Activated CD8-positive, alpha-beta memory T cell treated with anti-CD3 and anti-CD28 coated beads, Interleukin-2, amount 50 U/mL, for 24 hours (primary cell): Measurements from ENCODE around the gene RDH14.

Experiments
- DNase-seq: peaks from one replicate; pipeline ENCODE4 v3.0.0-alpha.2; 2020; ENCODE audit errors: extremely low read depth

The RDH14 gene

DNA sequence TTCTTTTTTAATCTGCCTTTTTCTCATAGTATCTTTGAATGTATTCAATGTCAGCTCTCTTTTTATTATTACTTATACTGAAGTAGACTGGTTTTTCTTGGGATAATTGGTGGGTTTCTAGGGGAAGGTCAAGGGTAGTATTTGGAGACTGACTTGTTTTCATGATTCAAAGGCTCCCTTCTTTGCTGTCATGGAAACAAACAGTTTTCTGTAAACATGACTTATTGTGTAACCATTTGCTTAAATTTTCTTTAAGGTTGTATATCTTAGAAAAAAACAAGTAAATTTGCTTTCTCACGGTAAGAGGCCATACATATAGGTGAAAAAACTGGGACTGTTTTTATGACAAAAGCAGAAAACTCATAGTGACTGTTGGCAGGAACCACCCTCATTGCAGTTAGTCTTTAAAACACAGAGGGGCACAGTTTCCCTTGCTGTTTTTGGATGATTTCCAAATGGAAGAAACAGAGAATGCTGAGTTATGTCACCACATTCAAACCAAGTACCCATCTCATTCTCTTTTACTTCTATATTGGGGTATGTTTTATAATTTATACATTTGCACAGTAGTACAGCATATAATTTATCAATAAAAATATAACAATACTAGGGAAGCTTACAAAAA, 5.8 kb upstream of the RDH14 start:
- DNase-seq = no peak

DNA sequence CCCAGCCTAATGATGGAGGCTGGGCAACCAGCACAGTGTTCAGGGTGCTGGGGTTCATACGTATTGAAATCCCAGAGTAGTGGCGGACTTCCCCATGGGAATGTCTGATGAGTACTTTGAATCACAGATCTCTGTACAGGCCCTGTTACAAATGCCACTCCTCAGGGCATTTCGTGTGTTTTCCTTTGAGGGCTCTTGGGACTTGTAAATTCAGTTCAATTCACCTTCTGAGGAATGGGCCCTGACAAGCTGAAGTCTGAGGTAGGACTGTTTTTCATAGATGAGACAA, 288 bp upstream of the RDH14 start:
- no peak for DNase-seq

DNA sequence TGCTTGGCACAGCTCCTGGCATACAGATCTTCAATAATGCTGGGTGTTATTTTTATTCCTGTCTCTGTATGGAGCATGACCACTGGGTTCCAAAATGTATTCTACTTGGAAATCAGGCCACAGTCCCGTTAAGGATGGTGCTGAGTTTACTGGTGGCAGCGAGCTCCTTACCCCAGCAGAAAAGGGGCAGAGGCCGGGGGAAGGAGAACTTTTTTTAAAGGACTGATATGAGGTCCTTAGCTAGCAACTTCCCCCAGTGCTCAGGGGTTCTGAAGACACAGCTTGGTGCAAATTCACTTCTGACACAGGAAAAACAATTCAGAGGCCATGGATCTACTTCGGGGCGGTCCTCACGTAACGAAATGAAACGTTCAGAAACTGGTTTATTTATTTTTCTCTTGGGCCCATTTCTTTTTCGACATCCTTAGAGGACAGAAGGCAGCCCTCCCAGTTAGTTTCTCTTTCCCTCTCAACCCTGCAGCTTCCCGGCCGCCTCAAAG, 872 bp downstream of the RDH14 start:
- DNase-seq = no peak

DNA sequence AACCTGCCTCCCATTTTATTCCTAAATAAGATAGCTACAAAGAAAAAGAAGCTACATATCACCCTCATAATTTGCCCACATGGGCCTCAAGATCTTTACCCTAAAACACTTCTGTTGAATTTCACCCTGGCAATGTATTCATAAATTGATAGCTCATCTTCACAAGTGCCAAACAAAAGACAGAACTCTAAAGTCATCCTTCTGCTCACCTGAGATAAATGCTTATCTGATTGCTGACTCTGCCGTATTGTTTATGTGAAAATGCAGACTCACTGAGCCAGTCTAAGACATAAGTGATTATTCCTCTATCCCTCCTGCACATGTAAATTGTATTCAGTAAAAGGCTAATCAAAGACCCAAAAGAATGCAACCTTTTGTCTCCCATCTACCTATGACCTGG, 2.0 kb downstream of the RDH14 start:
- DNase-seq = no peak

DNA sequence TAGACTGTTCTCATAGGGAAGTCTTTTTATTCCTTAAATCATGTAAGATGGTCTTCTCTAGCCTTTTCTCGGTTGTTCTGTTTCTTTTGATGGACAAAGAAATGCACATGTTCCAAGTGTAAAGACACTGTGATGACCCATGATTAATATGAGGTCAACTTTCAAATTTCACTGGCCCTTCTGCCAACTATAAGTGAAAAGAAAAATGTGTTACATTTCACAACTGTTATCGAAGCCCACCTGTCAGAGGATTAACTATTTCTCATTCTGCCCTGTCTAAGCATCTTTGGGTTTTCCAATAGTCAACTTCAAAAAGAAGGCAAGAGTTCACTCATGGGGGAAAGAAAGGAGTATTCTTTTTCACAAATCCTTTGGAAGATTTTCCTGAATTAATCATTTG, 3.3 kb downstream of the RDH14 start:
- DNase-seq = no peak

DNA sequence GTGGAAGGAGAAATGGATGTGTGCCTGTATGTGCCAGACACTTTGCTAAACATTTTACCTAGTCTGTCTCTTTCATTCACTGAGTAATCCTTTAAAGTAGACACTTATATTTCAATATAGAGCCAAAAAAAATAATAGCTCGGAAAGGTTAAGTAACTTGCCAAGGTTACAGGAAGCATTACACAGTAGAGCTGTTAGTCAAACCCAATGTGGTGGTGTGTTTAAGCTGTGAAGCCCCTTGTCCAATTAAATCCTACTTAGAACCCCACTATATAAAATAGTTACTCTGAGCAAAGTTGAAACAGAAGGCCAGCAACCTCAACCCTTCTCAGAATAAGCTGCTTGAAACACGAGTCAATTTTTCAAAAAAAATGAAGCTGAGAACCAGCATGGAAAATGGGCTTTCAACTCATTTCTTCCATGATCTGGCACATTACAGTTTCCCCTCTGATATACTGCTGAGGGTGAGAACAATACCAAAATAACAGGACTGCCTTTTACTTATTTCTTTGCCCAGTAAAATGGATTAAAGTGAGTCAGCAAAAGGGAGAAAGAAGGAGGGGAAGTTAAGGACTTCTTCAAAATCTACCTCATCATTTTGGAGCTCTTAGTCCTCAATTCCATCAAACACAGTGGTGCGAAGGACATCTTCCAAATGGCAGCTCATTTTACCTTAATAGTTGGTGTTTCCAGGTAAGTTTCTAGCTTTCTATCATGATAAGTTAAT, 7.9 kb downstream of the RDH14 start:
- DNase-seq = no peak

DNA sequence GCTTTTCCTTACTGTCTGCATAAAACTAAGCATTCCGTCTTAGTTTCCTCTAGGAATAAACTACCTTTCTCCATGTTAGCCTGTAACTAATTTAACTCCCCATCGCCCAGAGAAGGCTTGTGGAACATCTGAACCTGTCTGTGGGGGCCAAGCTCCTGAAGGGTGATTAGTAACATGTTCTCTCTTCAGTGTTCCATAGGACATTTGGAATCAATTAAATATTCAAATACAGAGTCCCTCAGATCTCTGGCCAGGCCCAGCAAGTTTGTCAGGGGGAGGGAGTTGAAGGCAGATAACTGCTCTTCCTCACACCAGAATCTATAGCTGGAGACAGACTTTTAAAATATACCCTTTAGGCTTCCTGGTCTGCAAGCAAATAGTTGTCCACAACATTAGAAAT, 8.8 kb downstream of the RDH14 start:
- no peak for DNase-seq

DNA sequence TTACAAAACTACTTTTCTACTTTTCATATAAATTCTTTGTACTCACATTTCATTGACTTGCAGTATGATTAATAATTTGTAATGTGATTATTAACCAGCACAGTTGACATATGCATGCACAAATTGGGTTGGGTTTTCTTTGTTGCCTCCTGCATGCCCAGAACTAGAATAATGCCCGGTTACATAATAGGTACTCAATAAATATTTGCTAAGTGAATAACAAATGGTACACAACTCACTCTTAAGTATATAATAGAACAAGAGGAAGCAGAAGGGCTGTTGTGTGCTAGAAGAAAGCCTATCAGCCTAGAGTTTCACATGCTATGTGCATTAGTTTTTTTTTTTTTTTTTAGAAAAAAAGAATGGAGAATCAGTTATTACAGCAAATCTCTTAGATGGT, 9.3 kb downstream of the RDH14 start:
- no peak for DNase-seq

DNA sequence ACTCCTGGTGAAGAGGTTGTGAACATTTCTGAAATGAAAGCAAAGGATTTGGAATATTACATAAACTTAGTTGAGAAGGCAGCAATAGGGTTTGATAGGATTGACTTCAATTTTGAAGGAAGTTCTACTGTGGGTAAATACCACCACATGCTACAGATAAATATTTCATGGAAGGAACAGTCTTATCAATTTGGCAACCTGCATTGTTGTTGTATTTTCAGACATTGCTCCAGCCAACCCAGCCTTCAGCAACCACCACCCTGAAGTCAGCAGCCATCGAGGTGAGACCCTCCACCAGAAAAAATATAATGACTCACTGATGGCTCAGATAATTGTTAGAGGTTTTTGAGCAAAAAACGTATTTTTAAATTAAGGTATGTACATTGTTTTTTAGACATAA, 10.0 kb downstream of the RDH14 start:
- no peak for DNase-seq

DNA sequence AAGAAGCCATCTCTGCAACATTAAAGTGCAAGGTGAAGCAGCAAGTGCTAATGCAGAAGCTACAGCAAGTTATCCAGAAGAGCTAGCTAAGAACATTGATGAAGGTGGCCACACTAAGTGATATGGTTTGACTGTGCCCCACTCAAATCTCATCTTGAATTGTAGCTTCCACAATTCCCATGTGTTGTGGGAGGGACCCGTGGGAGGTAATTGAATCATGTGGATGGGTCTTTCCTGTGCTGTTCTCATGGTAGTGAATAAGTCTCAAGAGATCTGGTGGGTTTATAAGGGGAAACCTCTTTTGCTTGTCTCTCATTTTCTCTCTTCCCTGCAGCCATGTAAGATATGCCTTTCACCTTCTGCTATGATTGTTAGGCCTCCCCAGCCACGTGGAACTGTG, 11.4 kb downstream of the RDH14 start:
- no peak for DNase-seq

DNA sequence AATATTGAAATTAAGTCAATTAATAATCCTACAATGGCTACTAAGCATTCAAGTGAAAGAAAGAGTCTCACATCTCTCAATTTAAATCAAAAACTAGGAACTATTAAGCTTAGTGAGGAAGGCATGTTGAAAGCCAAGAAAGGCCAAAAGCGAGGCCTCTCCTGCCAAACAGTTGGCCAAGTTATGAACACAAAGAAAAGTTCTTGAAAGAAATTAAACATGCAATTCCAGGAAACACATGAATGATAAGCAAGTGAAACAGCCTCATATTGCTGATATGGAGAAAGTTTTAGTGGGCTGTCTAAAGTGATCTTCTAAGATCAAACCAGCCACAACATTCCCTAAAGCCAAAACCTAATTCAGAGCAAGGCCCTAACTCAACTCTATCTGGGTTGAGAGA, 11.8 kb downstream of the RDH14 start:
- DNase-seq = no peak

DNA sequence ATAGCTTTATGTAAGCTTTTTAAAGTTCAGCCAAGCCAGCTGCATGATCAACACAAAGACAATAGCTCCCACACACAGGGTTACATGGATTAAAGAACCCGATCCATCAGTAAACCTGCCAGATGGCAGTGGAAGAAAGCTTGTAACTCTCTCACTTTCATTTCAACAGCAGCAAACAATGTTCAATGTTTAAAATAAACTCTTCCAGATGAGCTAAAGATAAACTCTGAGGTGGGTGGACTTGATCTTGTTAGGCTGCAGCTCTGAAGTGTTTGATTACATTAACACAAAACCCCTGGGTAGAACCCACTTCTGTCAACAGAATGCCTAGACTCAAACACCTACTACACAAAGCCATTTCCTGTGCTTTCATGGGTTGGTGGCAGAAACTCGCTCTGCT, 13.9 kb downstream of the RDH14 start:
- DNase-seq = no peak

DNA sequence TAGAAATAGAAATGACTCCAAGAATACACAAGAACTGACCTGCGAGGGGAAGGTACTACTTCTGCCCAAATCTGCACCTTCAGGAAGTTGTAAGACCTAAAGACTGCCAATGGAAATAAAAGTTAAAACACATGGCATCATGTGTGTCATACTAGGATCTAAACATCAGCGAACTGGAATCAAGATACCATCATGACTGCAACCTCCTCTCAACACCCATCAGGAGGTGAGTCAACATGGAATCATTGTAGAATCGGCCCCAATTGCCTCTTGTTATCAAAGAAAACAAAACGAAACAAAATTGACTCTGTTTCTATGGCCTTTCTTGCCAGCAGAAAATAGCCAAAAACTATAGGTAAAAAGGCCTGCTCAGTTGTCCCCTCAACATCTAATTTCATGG, 15.1 kb downstream of the RDH14 start:
- no peak for DNase-seq

DNA sequence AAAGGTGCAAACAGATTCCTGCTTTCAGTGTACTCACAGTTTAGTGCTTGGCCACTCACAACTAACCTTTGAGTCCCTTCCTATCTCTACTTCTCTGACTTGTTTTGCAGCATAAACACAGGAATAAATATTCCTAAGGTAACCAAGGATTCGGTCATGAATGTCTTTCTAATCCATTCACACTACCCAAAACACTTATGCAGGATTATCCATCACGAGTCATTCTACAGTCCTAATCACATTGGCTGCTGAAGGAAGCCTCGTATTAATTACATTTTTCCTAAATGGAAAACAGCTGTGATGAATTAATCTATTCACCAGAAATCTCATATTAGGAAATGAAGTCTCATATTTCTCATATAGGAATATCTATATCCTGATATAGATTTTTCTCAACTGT, 16.3 kb downstream of the RDH14 start:
- DNase-seq = no peak

DNA sequence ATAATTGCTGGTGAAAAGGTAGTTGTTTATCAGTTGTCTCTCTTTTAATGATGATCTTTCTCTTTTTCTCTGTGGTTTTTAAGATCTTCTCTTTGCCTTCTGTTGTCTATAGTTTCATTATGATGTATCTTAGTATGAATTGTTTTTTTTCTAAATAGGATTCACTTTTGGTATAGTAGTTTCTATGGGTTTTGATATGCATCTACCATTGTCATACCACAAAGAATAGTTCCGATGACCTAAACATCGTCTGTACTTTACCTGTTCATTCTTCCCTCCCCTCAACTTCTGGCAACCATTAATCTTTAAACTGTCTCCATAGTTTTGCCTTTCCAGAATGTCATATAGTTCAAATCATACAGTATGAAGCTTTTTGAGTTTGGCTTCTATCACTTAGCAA, 19.6 kb downstream of the RDH14 start:
- DNase-seq = no peak

DNA sequence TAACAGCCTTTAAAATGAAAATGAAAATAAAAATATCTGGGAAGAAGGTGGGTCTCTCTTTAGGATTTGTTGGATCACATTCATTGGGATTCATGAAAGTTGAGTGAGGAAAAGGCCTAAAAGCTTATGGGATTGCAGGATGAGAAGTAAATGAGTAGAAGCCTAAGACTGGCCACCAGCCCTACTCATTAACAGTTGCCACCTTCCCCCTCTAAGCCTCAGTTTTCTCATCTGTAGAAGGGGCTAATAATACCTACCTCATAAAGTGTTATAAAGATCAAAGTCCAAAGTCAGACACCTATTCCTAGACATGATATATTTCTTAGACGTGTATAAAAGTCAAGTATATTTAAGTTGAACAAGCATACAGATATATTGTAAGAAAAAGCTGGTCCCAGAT, 23.8 kb downstream of the RDH14 start:
- no peak for DNase-seq

DNA sequence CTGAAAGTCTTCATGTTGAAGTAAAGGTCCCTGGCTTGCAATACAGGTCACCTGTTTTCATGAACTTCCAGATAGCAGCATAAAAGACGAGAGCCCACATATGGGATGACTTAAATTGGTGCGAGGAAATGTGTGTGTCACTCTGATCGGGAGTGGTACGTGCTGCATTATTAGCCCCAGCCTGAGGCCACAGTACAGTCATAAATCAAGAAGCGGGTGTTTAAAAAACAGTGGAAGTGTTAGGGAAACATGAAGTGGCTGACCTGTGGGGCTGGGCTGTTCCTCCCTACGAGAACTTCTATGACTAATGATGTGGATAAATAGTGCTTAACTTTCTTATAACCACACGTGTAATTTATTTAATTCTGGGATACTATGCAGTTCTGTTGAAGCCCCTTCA, 24.4 kb downstream of the RDH14 start:
- DNase-seq = no peak

DNA sequence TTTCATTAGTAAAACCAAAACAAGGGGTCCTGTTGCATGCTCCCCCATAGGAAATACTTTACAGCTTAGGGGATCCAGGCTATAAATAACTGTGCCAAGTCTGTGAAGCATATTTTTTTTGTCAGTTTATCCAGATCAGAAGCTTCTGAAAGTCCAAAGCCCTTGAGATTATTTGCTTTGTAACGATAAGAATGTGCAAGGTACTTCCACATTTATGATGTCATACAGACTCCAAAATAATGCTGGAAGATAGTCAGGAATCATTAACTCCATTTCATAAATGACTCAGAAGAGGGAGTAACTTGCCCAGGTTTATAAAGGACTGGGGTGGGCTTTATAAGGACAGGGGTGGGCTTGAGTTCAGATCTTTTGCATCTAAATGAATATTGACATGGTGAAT, 29.3 kb downstream of the RDH14 start:
- no peak for DNase-seq

DNA sequence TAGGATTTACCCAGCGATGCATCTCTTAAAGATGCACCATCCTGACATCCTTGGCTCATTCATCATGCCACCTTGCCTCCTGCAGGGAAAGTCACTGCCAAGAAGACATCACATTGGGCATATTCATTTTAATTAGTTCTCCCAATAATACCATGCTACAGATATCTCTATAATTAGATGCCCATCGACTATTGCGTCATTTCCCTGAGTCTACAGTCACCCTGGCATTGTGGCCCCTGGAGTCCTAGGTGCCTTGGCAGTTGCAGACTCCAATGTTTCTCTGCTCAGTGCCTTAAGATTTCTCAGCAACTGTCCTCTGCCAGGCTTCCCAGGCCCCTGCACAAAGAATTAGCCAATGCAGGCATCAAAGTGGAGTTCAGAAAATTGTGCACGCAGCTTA, 32.6 kb downstream of the RDH14 start:
- DNase-seq = no peak

DNA sequence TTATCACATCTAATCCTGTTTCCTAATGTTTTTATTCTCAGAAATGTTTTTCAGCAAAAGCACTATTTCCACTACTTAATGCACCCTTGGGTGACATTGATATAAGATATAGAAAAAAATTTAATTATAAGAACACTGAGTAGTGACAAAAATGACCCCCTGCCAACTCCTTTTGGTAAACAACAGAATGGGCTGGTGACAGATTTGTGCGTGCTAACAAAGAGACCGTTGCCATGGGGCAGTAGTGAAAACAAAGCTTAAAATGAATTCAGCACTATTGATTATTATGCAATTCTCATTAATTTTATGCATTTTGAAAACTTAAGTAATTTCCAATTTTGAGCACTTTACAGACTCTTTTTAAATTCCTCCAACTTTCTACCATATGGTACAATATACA, 33.1 kb downstream of the RDH14 start:
- no peak for DNase-seq

DNA sequence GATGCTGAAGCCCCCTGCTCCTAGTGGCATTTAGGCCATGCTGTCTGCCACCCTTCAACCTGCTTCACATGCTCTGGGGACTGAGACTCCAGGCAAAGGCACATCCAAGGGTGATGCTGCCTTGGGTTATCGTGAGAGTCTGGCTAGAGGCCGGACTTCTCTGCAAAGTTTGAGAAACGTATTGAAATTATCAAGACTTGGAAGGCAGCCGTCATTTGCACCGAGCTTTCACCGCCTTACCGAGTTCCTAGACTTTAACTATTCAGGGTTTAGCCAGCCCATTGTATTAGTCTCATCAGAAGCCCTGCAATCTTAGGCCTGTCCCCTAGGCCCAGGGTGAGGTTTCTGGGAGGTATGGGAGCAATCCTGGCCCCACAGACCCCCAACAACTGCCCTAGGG, 34.0 kb downstream of the RDH14 start:
- no peak for DNase-seq

DNA sequence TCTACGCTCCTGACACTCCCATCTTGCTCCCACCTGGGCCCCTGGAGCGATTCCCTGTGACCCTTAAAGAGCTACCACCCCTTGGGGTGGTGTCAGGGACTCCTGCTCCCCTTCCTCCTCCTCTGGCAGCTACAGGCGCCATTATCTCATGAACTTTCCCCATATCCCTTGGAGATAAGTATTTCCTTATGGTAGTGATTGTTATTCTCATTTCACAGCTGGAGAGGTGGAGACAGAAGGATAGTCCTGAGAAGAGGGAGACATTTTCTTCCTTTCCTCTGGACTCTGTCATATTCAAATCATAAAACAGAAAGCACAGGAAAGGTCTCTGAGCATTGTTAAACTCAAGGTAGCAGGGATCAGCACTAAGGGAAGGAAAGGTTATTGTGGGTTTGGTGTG, 34.6 kb downstream of the RDH14 start:
- DNase-seq = no peak

DNA sequence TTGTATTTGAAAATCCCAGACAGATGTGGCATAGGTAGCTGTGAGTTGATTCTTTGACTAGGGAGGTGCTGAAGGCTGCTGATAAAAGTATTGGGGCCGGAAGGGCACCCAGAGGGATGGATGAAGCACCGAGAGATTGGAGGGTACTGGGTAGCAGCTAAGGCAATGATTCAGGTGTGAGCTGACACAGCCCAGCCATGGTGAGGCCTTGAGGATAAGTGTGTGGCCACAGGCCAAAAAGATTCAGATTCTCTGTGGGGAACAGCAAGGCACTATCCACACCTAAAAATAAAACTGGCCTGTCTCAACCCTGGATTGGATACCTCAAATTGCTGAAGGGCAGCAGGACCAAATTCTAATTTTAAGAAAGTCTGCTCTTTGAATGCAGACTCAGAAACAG, 35.2 kb downstream of the RDH14 start:
- DNase-seq = no peak

DNA sequence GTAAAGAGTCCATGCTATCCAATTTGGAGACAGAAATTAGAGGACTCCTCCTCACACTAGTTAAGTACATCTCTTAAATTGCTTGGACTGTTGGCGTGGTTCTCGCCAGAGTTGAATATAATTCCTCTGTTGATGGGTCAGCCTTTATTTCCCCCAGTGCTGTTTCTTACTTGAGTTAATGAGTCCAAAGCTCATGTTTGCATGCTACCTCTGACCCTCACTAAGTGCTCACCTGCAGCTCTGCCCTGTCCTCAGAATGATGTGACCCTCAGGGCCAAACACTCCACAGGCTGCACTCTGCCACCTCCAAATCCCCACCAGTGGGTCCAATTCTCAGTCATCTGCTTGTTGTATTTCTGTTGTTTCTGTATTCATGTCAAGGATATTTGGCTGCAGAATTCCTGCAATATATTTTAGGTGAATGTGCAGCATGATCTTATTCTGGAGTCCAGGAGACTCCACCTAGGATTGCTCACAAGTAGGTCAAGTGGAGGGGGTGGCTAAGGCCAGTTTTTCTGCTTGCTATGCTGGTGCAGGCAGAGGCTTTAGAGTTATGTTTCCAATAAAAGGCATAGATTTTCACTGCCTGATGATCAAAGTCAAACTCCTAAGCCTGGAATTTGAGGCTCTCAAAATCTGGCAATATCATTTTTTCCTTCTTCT, 37.8 kb downstream of the RDH14 start:
- DNase-seq = no peak
